Skin of body (tissue), 2 donors: ENCODE data around the gene FNTB. TPM values are rescaled to one million over a fixed set of nuclear protein-coding genes. Genes with fewer than 3 reads are reported as not detected.

Experiments
- DNase-seq: peaks from one replicate; lab custom pipeline; 2025; lab: John Stamatoyannopoulos, UW
- total RNA-seq: library from RNA; depleted of rRNA; stranded (reverse); fragments of >200 nt; gene quantifications from one replicate; pipeline ENCODE4 v1.2.3, GENCODE V29; 2014

FNTB gene
- total RNA-seq = 16.5 TPM

DNA sequence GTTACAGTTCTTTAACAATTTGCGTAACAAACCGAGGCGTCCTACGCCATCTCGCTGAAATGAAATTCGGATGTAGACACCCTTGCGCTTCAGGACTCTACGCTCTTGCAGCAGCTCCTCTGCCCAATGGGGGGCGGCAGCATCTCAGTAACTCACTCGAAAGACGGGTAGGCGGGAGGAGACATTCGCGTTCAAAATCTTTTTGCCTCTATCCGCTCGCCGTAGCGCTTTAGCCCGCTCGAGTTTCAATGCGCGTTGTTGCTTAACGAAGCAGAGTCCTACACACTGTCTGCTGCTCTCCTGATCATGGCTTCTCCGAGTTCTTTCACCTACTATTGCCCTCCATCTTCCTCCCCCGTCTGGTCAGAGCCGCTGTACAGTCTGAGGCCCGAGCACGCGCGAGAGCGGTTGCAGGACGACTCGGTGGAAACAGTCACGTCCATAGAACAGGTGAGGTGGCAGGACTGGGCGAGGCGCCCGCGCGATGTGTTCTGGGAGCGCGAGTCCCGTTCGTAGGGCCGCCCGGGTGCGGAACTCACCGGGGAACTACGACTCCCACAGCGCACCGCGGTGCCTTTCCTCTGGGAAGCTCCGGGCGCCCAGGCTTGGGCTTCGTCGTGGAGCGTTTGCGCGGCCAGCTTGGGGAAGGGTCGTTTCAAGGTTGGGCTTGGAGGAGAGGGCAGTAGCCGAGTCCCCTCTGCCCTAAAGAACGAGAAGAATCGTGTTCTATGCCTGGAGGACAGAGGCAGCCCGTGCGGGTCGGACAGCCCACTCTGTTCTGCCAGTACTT lies at the start of gene FNTB:
TSS of gene FNTB (plus strand) at position 248 of the 790 bp plus-strand sequence. CDS start at position 307, 59 bp downstream.
- DNase-seq = peak; percentile 98

DNA sequence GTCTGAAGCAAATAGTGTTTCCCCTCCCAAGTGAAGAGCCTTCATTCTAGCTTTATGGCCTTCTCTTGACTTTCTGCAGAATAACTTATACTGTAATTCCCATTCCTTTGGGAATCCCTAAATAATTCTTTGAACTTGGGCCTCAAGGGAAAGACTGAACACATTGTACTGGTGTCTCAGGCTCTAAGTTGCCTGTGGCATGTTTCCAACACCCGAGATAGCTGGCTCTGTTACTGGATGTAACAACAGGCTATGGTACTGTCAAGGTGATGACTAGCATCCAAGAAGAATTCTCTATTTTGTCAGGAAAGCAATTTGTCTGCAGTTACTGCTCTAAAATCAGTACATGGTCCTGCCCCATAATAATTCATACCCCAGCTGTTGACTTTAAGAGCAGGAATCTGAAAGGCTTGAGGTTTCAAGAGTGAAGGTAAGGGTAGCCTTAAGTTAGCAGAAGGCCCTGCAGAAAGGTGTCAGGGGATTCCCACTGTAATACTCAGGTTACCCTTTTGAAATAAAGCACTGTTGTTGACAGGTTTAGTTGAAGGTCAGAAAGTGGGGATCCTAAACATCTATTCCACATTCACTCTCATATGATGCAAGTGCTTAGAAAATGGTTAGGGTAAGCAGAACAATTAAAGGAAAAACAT lies 49.4 kb upstream of the FNTB start:
- no peak for DNase-seq

GRCh38 chr14:64937821-64938193 lies 48.9 kb upstream of the FNTB start:
- DNase-seq = no peak

DNA sequence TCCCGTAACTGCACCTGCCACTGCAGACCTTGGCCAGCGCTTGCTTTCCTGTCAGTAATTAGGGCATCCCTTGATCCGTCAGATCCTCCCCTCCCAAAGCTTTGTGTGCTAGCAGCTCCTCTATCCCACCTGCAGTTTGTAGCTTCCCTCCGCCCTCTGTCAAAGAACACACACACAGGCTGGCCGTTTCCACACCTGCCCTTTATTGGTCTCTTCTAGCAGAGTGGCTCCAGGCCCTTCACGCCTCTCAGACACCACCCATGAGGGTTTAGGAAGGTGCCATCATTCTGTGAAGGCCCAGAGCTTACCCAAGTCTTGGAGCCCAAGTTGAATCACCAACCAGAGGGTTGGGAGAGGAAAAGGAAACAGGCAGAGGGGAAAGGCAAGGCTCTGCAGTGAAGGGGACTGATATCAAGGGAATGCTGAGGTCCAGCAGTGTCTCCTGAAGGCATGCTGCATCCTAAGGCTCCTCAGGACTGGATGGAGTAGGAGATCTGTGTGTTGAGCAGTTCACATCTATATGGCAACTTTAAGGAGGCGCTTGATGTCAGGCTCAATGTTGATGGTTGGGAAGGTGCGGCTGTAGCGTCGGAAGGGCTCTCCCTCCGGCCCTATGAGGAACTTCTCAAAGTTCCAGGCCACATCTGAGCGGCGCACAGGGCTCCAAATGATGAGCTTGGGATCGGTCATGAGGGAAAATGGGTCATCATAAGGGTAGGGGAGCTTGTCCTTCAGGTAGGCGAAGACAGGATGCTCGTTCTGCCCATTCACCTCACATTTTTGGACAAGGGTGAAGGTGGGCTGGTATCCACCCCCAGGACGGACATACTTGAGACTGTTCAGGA lies 47.5 kb upstream of the FNTB start:
- DNase-seq = no peak

- no peak for DNase-seq
These were observed 46.9 kb upstream of the FNTB start for GRCh38 chr14:64939817-64940190.

DNA sequence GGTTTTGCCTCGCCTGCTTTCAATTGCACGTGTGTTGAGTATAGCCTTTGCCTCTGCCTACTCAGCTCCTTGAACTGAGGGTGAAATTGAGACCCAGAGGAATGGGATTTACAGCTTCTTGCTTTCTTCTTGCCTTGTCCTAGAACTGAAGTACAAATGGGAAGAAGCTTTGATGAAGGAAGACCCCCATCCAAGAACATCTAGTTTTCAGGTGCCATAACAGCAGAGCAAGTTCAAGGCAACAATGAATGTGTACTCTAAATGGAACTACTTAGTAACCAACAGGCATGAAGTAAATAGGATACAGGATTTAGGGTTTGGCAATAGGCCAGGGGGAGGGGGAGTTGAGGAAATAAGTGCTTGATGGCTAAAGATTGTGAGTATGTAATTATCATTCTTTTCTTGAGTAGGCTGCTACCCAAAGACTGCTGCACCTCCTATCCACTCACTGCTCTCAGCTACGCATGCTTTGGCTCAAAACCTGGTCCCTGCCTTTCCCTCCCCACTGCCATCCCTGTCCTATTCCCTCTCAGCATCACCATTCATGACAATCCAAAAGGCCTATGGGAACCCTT lies 46.3 kb upstream of the FNTB start:
- DNase-seq = no peak

DNA sequence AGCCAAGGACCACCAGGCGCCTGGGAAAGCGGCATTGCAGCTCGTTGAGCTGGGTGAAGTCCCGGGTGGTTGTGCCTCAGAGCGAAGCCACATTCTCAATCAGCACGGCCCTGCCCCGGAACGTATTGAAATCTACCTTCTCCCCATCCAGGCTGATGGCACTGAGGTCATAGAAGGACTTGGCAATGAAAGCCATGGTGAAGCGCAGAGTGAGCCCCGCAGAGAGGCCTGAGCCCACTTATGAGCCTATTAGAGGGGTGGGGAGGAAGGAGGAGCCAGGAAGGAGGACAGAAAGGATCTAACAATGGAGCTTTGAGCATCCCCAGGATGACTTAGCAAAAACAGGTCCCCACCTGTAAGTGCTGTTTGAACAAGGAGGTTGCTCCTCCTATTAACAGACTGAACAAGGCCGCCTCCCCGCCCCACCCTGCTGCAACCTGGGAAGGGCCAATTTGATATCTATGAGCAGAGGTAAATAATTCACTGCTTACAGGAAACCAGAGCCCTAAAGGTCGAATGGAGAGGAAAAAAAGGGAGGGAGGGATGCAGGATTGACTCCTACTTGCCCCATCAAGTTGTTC lies 44.1 kb upstream of the FNTB start, which contains the start of gene GPX2:
TSS of gene GPX2 (minus strand) at position 215 of the 581 bp plus-strand sequence. CDS start at position 196, 19 bp downstream.
- DNase-seq = no peak

GRCh38 chr14:64943556-64943955 lies 43.1 kb upstream of the FNTB start:
- DNase-seq = no peak

DNA sequence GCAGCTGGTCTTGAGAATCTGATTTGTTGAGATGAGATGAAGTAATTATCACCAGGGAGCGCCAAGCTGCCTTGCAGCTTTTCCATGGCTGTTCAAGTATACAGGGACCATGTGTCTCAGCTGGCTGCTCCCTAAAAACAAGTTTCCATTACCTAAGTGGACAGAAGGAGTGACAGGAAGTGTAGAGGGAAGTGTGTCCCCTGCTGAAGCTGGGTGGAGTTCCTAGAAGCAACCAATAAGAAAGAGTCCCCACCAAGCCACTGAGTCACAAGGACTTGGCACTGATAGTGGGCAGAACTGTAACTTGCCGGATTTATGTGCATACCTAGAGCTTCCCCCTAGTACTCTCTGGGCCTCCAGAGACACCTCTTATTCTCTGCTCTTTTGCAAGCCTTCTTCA lies 42.7 kb upstream of the FNTB start:
- peak; percentile 23 for DNase-seq

- DNase-seq = no peak
These were observed 41.8 kb upstream of the FNTB start for GRCh38 chr14:64944861-64945260.

DNA sequence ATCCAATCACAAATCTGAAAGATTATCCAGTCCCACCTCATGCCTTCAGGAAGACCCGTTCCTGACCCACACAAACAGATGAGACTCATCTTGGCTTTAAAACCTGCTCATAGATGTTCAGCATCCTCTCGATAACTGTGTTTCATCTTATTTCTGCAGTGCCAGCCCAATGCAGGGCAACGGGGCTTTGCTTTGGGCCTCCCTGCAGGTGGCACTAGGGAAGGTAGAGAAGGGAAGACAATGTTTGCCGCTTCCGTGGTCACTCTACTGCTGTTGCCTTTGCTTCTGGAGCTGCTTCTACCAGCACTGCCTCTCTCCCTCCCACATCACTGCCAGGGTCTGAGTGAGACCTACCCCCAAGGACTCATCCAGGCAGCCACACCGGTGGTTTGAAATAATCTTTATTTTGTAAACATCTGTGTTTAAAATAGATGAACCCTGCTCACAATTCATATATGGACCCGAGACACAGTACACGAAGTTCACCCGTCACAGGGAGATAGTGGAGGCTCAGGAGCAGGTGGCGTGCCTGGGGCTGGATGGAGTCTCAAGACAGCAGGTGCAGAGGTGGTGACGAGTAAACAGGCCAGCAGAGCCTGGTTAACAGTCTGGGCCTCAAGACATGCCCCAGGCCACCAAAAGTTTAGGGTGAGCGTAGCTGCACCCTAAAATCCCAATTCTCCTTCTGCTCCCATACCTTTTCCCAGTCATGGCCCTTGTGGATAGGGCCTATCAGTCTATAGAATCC lies 41.1 kb upstream of the FNTB start:
- DNase-seq = no peak

DNA sequence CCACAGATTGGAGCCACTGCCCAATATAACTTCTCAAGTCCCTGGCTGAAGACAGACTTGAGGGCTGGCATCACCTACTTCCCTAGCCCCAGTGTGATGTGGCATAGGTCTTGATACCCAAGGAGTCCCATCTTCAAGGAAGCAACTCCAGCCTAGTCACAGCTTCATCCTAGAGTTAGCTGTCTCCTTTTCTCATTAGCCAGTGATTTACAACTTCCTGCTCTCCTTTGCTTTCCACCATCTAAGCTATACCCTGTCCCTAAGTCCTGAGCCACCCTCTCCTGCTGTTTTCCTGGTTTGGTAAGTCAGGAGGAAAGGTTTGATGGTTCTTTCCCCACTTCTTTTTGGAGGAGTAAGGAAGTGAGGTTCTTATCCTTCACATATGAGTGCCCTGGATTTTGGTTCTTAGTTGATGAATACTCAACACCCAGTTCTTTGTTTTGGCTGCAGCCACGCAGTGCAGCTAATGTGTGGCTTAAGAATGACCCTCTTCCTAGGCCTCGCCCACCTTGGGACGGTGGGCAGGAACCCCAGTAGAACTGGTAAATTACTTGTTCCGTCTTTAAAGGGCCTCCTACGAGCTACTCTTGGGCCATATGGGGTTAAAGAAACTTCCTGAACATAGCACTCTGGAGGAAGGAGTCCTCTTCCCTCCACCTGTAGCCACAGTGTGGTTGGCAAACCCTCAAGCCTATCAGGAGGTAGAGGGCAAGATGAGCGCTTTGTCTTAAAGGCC lies 40.2 kb upstream of the FNTB start:
- no peak for DNase-seq

DNA sequence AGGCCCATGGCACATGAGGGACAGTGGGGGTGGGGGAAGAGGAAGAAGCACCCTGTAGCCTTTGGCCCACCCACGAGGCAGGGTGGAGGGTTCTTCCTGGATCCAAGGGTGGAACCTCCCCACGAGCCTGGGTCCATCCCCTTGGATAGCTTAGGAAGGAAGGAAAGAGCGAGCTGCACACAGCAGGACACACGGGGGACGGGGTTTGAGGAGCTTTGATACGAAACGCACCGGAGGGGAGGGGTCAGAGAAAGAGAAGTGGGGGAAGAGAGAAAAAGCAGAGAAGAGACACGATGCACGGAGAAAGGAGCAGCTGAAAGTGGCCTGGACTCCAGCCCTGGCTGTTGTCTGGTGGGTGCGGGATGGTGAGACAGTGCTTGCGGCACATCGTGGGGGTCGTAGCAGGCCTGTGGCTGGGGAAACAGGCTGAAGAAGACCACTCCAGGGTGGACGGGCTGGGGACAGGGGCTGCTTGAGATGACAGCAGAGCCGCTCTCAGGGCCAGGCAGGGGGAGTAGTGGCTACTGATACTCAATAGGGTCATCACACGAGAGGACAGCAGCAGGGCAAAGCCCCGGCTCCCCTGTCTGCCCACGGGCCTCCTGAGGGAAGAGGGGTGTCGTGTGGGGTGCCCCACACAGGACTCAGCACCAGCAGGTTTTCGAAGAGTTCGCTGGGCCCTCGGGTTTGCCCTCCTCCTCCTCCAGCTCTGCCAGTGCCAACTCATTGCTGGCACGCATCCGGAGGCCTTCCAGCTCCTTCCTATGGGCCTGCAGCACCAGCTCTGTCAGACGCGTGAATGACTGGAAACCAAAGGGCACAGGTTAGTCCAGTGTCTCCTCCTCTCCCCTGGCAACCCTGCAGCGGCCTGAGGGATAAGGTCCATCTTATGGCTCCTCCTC lies 38.7 kb upstream of the FNTB start:
- no peak for DNase-seq

DNA sequence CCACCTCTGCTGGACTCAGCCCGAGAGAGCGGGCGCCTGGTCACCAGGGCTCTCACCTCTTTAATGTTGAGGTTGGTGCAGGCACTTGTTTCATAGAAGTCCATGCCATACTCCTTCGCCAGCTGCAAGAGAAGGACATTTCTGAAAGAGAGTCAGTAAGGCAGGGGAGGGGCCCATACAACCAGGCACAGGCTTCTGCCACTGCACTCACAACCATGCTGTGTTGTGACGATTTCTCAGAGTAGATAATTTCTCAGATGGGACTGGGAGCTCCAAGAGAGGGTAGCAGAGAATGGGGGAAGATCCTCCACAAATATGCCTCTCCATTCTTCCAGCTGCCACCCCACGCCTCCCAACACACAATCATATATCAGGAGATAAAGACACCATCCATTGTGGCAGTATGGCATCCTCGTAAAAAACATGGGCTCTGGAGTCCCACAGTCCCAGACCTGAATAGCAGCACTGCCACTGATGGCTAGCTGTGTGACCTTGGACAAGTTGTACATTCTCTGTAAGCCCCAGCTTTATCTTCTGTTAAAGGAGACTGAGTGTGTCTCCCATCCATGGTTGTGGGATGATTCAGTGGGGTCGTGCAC lies 38.0 kb upstream of the FNTB start:
- no peak for DNase-seq

GRCh38 chr14:64950889-64951288 lies 35.8 kb upstream of the FNTB start:
- no peak for DNase-seq

- no peak for DNase-seq
These were observed 35.4 kb upstream of the FNTB start for GRCh38 chr14:64951291-64951690.

DNA sequence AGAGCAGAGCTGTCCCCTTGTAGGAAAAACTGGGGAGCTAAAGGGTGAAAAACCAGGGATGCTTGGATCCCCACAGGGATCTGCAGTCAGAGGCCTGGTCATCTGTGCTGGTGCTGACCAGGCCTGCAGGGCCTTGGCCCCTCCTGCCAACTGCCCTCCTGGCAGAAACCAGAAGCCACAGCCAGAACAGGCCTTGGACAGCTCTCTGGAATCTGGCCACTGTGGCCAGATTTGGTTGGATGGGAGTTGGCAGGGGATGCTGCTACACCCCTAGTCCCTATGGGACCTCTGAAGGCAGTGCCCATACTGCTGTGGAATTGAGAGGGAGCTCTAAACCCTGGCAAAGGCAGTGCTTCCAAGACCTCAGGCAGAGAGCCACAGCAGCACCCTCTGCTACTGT lies 35.0 kb upstream of the FNTB start:
- DNase-seq = no peak

GRCh38 chr14:64952598-64953309 lies 33.9 kb upstream of the FNTB start:
- DNase-seq = no peak
